Progenitor cell of endocrine pancreas (in vitro differentiated cells): Measurements from ENCODE around the gene GFOD2. TPM values are rescaled to one million over a fixed set of nuclear protein-coding genes. Genes with fewer than 3 reads are reported as not detected.

Source experiments
- DNase-seq: peaks from one replicate; pipeline ENCODE4 v3.0.0; 2021; ENCODE audit warnings: low spot score; ENCODE audit not compliant: unreplicated experiment
- H3K27ac Mint-ChIP-seq: 2 replicates; pipeline ENCODE4 v1.8.0; 2021; ENCODE audit warnings: mild to moderate bottlenecking, moderate library complexity, mixed read lengths
- H3K27me3 Mint-ChIP-seq: 2 replicates; pipeline ENCODE4 v1.8.0; 2021; ENCODE audit warnings: mixed read lengths
- H3K36me3 Mint-ChIP-seq: 2 replicates; pipeline ENCODE4 v1.8.0; 2022; ENCODE audit warnings: mixed read lengths; ENCODE audit not compliant: insufficient read depth
- H3K4me1 Mint-ChIP-seq: 2 replicates; pipeline ENCODE4 v1.8.0; 2021; ENCODE audit warnings: low read depth, mixed read lengths
- H3K4me3 Mint-ChIP-seq: 2 replicates; pipeline ENCODE4 v1.8.0; 2021; ENCODE audit warnings: low read depth, mild to moderate bottlenecking, moderate library complexity, mixed read lengths
- H3K9me3 Mint-ChIP-seq: 2 replicates; pipeline ENCODE4 v1.8.0; 2021; ENCODE audit warnings: low read depth, mixed read lengths
- CTCF ChIP-seq: fragments of 200-600 bp; sonication (generic); IDR thresholded peaks from one replicate; pipeline ENCODE4 v1.5.0; 2021; ENCODE audit warnings: antibody characterized with exemption, mild to moderate bottlenecking; ENCODE audit not compliant: unreplicated experiment
- total RNA-seq: library from RNA; stranded (reverse); gene quantifications from 2 replicates; pipeline ENCODE4 v1.2.1, GENCODE V29; 2021

The GFOD2 gene
- total RNA-seq, 1 donor from 2014 or later: 38.8 TPM

GRCh38 chr16:67733734-67734470 is 14.8 kb upstream of the GFOD2 start:
- no peak for TF ChIP-seq CTCF
- no peaks in the 10 kb centered on the region for H3K27me3 Mint-ChIP-seq
- no peak overlapping the region for H3K4me3 Mint-ChIP-seq
- H3K4me1 Mint-ChIP-seq: no peaks in the 10 kb centered on the region
- H3K9me3 Mint-ChIP-seq: no peaks in the 10 kb centered on the region
- no peak for DNase-seq
- no peak overlapping the region for H3K27ac Mint-ChIP-seq
- H3K36me3 Mint-ChIP-seq: peaks cover 8% of the 10 kb centered on the region

GRCh38 chr16:67731753-67732095 is 12.6 kb upstream of the GFOD2 start:
- no peak overlapping the region for H3K27ac Mint-ChIP-seq
- no peak for TF ChIP-seq CTCF
- no peak for DNase-seq
- no peaks in the 10 kb centered on the region for H3K4me1 Mint-ChIP-seq
- H3K4me3 Mint-ChIP-seq: no peak overlapping the region
- H3K27me3 Mint-ChIP-seq: no peaks in the 10 kb centered on the region
- peaks cover 10% of the 10 kb centered on the region for H3K36me3 Mint-ChIP-seq
- H3K9me3 Mint-ChIP-seq: no peaks in the 10 kb centered on the region

GRCh38 chr16:67731071-67731752 is 12.1 kb upstream of the GFOD2 start:
- H3K27ac Mint-ChIP-seq: no peak overlapping the region
- H3K27me3 Mint-ChIP-seq: no peaks in the 10 kb centered on the region
- no peak for DNase-seq
- H3K9me3 Mint-ChIP-seq: no peaks in the 10 kb centered on the region
- peaks cover 8% of the 10 kb centered on the region for H3K36me3 Mint-ChIP-seq
- H3K4me1 Mint-ChIP-seq: no peaks in the 10 kb centered on the region
- no peak overlapping the region for H3K4me3 Mint-ChIP-seq
- TF ChIP-seq CTCF: no peak

DNA sequence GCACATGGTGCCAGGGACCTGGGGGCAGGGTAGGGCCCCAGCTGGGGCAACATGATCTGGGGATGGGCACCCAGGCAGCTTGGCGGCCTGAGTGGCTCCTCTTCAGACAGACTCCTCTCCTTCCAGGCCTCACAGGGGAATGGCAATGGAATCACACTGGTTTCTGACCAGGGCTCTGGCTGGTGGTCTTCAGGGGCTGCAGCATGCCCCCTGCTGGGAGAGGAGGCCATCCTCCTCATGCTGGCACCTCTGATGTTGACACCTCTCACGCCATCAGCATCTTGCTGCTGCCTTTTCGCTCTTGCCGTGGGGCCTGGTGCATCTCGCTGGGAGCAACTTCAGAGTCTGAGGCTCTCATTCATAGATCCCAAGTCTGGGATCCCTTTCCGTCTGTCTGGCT is 11.2 kb upstream of the GFOD2 start:
- Mint-ChIP-seq H3K27me3 (no peaks in the 10 kb centered on the region), H3K36me3 (peaks cover 8% of the 10 kb centered on the region), H3K9me3 (no peaks in the 10 kb centered on the region), H3K4me3 (no peak overlapping the region), H3K4me1 (no peaks in the 10 kb centered on the region), H3K27ac (no peak overlapping the region)
- TF ChIP-seq CTCF: no peak
- DNase-seq: no peak

- DNase-seq: no peak
- TF ChIP-seq CTCF: no peak
- H3K27me3 Mint-ChIP-seq: no peaks in the 10 kb centered on the region
Measured at GRCh38 chr16:67729636-67730248, 10.6 kb upstream of the GFOD2 start.

More at GRCh38 chr16:67729636-67730248, 10.6 kb upstream of the GFOD2 start:
- Mint-ChIP-seq H3K4me1 (no peaks in the 10 kb centered on the region), H3K36me3 (peaks cover 11% of the 10 kb centered on the region), H3K9me3 (no peaks in the 10 kb centered on the region), H3K4me3 (no peak overlapping the region), H3K27ac (no peak overlapping the region)
